ENCODE results near the gene ENAH.

Gene ENAH

GRCh38 chr1:225461533-225462428 is 191.1 kb downstream of the ENAH start:
- no peak for DNase-seq (ENCODE audit: low read depth in 2 of 3, low spot score in 1 of 3)

DNA sequence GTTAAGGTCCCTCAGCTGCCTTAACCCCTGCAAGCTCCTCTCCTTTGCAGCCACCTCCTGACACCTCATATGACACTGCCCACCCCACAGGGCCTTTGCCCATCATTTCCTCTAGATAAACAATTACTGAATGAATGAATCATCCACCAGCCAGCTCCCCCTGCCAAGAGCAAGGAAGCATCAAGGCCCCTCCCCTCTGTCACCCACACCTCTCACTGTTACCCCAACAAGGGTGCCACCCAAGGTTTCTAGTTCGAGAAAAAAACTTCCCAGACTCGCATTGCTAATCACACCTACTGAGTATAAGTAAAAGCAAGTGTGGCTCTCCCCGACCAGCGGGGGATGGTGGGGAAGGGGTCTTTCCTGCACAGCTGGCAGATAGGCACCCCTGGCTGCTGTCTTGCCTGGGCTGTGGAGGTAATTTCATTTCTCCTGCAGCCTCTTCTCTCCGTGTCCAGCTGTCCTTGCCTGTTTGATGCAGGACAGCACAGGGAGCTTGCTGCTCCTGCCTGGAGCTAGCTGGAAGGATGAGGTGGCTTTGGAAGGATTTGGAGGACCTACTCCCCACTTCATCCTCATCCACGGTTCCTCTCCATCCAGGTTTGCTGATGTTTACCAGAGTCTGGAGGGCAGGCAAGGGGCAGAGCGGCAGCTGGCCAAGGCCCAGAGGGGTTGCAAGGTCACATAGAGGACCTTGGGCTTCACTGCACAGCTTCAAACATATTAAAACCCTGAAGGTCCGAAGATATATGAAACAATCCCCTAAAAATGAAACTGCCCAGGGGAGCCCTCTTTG is 192.0 kb downstream of the ENAH start:
- DNase-seq (ENCODE audit: low read depth in 2 of 3, low spot score in 1 of 3): peak in 1 of 3 donors; percentile 42

- no peak for DNase-seq (ENCODE audit: low read depth in 2 of 3, low spot score in 1 of 3)
Measured at GRCh38 chr1:225460021-225460736, 192.7 kb downstream of the ENAH start.

DNA sequence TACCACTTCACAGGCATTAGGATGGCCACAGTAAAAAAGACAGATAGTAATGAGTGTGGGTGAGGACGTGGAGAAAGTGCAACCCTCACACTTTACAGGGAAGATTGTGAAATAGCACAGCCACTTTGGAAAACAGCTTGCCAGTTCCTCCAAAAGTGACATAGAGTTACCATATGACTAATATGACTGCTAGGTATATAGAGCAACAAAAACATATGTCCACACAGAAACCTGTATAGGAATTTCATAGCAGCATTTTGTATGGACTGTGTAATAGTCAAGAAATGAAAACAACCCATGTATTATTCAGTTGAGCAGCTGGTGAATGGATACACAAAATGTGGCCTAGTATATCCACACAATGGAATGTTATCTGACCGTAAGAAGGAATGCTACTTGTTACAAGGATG is 194.7 kb downstream of the ENAH start:
- no peak for DNase-seq (ENCODE audit: low read depth in 2 of 3, low spot score in 1 of 3)

DNA sequence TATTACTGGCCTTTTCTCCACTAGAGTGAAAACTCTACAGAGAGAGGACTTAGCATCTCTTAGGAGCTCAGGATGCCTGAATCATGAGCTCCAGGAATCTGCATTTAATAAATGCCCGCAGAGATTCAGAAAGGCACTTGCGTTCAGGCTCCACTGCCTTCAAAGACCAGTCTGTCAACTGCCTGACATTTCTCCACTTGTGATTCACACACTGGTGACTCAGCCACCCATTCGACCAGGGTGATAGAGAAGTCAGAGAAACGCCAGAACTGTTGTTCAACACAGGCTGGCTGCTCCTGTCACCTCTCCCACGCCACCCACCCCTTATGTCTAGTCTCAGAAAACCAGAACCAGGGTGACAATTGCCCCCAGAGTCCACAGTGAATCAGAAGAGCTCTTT is 198.2 kb downstream of the ENAH start:
- DNase-seq (ENCODE audit: low read depth in 2 of 3, low spot score in 1 of 3): peak; percentile 72 to 81 (median 73)

DNA sequence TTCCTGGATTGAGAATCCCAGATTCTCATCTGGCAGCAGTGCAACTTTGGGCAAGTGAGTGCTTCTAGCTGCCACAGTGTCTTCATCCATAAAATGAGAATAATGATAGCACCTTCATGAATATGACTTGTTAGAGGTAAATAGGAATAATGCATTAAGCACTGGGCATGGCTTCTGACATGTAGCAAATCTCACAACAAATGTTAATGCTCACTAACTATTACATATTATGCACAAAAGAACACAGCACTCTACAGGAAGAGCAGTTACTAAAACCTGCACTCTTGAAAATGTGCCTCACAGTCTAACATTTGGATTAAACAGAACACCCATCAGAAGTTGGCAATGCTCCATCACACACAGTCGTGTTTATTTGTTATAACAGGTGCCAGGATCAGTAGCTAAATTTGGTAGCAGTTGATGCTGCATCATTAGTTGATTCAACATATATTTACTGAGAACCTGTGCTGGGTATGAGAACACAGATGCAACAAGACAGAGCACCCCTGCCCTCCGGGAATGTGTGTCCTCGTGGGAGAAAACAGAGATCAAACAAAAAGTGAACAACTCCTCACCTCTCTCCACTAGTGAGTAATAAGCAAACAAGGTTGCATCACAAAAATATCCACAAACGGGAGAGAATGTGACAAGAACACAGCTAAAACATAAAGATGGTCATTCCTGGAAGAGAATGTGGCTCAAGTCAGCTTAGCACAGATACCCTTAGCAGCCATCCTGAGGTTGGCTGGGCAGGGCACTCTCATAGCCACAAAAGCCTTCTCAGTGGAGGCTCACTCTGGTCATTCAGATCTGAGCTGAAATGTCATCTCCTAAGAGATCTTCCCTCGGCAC is 198.9 kb downstream of the ENAH start:
- no peak for DNase-seq (ENCODE audit: low read depth in 2 of 3, low spot score in 1 of 3)

GRCh38 chr1:225451840-225452515 is 200.9 kb downstream of the ENAH start:
- DNase-seq (ENCODE audit: low read depth in 2 of 3, low spot score in 1 of 3): no peak

- DNase-seq (ENCODE audit: low read depth in 2 of 3, low spot score in 1 of 3): no peak
Measured at GRCh38 chr1:225451340-225451739, 201.6 kb downstream of the ENAH start.

DNA sequence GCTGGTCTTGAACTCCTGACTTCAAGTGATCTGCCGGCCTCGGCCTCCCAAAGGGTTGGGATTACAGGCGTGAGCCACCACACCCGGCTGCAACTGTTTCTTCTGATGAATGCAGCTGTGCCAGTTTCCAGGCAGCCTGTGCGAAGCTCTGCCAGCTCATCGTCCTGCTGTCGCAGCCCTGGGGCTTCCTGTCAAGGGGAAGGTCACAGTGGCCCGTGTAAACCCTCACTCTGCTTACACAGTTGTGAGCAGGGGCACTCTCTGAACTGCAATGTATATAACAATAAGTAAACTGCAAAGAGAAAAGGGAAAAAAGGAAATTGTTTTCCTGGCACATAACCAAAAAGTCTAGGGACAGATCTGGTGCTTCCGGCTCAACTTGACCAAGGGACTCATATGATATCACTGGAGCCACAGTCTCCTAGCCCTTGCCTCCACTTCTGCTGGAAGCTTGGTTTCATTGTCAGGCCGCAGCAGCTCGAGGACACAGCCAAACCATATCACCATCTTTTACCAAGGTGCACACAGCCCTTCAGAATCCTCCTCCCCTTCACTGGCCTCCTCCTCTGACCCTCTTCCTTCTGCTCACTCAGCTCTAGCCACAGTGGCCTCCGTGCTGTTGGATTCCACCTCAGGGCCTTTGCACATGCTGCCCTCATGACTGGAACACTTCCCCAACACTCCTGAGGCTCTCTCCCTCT is 202.3 kb downstream of the ENAH start:
- no peak for DNase-seq (ENCODE audit: low read depth in 2 of 3, low spot score in 1 of 3)

GRCh38 chr1:225449774-225450173 is 203.1 kb downstream of the ENAH start:
- no peak for DNase-seq (ENCODE audit: low read depth in 2 of 3, low spot score in 1 of 3)

- DNase-seq (ENCODE audit: low read depth in 2 of 3, low spot score in 1 of 3): no peak
Measured at GRCh38 chr1:225449261-225449660, 203.7 kb downstream of the ENAH start.

DNA sequence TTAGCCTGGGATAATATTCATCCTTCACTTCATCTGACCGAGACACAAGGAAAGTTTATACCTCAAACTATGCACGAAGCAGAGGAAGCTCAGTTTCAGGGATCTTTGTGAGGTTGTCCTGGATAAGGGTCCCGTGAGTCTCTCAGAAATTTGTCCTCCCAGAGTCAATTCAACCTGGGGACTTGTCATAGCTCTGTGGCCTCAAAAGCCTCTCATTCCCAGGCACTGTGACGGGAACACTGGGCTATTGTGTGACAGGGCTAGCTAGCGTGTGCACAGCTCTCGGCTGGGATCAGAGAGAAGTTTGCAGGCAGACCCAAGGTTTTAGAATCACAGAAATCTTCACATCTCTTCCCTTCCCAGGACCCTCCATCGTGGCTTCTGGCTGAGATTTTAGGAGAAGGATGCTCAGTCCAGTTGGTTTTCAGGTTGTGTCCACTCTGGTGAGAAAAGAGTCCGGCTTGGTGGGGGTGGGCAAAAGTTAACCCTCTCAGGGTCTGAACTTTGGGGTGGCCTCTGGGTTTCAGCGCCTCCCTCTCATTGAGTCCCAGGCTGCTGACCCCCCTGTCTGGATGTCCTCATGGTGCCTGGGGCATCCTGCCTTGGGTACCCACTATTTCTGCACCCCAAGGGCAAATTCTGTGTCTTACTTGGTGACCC is 204.6 kb downstream of the ENAH start:
- no peak for DNase-seq (ENCODE audit: low read depth in 2 of 3, low spot score in 1 of 3)

DNA sequence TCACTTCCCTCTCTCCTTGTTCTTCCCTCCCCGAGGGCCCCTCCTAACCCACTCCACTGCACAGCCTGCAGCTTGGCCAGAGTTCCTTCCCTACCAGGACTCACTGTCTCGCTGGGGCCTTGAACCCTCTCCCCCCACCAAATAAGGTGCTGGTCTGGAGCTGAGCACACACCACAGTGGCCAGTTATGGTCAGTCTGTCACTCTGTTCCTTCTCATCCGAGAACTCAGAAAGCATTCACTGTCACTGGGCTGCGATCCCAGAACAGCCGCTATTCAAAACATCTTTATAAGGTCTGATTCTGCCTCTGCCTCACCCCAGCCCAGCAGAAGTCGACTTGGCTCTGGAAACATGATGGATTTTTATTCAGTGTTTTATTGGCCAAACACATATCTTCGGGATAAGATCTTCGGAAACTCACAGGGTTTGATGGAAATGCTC is 205.3 kb downstream of the ENAH start:
- DNase-seq (ENCODE audit: low read depth in 2 of 3, low spot score in 1 of 3): no peak

GRCh38 chr1:225446981-225447615 is 205.8 kb downstream of the ENAH start:
- no peak for DNase-seq (ENCODE audit: low read depth in 2 of 3, low spot score in 1 of 3)

DNA sequence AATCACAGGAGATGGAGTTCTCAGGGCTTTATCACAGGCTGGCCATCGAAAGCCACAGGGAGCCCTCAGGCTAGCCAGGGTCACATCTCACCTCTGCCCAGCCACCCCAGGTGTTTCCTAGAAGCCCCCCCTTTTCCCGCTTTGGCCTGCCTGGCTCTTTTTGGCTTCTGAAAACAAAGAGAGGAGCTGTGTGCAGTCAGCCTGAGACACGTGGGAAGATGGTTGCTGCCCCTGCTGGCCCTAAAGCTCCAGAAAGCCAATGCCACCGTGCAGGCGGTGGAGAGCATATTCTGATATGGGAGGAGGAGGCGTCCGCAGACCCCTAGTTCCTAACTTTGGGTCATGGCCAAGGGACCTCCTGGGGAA is 206.3 kb downstream of the ENAH start:
- no peak for DNase-seq (ENCODE audit: low read depth in 2 of 3, low spot score in 1 of 3)

GRCh38 chr1:225445639-225446594 is 207.0 kb downstream of the ENAH start:
- no peak for DNase-seq (ENCODE audit: low read depth in 2 of 3, low spot score in 1 of 3)

DNA sequence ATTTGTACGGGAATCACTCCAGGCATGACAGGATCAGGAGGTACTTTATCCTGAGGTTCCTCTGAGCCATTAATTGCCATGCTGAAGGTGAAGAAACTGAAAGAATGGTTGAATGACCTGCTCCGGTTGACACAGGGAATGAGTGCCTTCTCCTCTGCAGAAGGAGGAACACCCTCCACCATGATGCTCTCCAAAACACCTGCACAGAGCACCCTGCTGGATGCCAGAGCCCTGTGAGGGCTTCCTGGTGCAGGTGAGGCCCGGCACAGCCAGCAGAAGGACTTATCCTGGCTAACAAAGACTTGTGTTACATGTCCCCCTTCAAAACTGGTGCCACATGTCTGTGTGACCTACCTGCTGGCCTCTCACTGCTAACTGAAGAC is 210.8 kb downstream of the ENAH start:
- no peak for DNase-seq (ENCODE audit: low read depth in 2 of 3, low spot score in 1 of 3)

Data from stimulated activated CD4-positive, alpha-beta T cell treated with anti-CD3 and anti-CD28 coated beads, Interleukin-12 subunit alpha, Interleukin-12 subunit beta, amount 100 ng/mL, for 48 hours (primary cell).